HL-60/S4 treated with phorbol 12-myristate 13-acetate at 8.2 ng/mL for 4 days and 3 days (cell line): Measurements from ENCODE around the gene NFE2L1.
"Not testable (repeated sequence)": the region's sequence is repeated elsewhere in the genome, so short reads cannot be mapped to it uniquely, and the experiment has no call there.

Experiments used
- in situ Hi-C: fragments of 300-500 bp; cut with MboI; formaldehyde crosslinking; loops from 2 replicates; pipeline ENCODE4 v1.15.0; 2022; ENCODE audit warnings: low sequenced_read_pairs

NFE2L1 gene

DNA sequence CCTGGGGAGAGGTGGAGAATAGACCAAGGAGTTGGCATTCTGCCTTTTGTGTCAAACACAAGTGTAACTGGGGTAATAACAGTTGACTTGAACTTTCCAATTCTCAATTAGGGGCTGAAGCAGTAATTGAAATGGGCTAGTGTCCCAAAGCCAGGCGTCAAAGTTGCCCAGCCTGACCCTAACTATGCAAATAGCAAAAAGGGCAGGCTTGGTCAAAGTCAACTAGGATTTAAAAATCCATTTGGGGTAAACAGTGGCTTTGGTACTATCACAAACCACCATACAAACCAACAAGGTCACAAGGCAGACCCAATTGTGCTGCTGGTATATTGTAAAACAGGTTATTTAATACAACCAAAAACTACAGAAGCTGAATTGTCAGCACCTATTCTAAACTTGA is 18.0 kb downstream of the NFE2L1 start:
- in situ Hi-C loops: no loop called here

DNA sequence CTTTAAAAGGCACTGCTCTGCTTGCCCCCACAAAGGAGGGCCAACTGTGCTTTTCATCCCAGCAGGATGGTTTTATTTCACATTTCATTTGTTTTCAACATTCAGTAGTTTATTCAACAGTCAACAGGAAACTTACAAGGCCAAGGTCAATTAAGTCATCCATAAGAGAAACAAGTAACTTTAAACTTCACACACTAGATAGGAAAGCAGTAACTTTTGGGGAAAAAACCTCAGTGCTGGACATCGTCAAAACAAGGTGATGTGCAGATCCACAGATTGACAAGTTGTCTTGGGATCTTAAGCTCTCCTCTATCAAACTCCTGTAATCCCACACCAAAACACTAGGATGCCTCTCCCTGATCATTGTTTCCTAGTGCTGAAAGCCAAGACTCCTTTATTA is 18.5 kb downstream of the NFE2L1 start:
- in situ Hi-C loops: no loop called here

DNA sequence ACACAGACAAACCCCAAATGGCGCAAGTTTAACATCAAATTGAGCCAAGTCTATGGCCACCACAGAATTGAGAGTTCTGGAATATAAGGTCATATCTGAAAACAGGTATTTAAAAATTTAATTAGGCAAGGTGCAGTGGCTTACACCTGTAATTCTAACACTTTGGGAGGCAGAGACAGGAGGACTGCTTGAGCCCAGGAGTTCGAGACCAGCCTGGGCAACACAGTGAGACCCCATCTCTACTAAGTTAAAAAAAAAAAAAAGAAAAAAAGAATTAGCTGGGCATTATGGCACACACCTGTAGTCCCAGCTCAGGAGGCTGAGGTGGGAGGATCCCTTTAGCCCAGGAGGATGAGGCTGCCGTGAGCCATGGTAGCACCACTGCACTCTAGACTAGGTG is 19.1 kb downstream of the NFE2L1 start:
- in situ Hi-C loops: no loop called here

DNA sequence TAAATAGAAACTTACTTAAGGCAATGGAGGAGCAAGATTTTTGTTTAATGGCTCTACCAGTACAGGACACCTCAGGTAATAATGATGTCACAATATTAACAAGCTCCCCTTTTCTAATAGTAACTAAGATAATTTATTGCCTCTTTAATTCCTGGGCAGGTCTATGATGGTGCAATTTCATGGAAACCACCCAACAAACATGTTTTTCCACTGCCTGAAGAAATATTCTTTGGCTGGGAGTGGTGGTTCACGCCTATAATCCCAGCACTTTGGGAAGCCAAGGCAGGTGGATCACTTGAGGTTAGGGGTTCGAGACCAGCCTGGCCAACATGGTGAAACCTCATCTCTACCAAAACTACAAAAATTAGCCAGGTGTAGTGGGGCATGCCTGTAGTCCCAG is 19.6 kb downstream of the NFE2L1 start:
- in situ Hi-C loops: not testable (repeated sequence)

DNA sequence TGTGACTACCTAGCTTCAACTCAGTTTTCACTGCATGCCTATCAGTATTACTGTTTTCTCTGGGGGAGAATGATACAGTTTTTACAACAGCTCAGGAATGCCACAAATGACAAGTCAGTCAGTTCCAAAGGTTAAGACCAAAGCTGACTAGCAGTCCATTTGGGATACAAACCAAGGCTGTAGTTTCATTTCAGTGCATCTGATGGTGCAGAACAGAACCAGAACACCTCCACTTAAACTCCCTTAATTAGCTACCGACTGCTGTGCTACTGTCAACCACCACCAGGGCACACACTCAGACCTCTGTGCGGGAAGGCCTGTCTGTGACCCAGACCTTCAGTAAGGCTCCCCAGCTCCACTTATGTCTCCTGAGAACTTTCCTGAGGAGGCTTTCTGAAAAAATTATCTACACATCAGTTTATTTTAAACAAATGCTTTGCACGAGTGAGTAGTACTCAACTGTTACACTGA is 20.4 kb downstream of the NFE2L1 start:
- in situ Hi-C loops: no loop called here

DNA sequence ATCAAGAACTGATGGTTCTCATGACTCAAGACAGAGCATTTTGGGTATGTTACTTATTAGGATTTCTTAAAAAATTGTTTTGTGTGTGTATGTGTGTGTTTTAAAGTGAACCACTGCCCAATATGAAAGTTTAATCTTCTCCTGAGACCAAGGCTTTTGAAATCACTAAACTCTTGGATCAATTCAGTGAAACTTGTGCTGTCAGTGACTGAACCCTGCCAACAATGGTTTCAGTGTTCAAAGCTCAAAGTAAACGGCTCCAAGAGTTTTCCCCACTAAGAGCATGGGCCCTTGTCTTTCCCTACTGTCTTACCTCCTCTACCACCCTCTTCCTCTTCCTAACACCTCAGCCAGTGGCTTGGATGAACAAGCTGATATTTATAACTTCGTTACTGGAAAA is 22.0 kb downstream of the NFE2L1 start:
- in situ Hi-C loops: loop anchor here (10.0 kb wide), 1 partner anchor 45 kb away; no protein-coding TSS in a partner anchor

DNA sequence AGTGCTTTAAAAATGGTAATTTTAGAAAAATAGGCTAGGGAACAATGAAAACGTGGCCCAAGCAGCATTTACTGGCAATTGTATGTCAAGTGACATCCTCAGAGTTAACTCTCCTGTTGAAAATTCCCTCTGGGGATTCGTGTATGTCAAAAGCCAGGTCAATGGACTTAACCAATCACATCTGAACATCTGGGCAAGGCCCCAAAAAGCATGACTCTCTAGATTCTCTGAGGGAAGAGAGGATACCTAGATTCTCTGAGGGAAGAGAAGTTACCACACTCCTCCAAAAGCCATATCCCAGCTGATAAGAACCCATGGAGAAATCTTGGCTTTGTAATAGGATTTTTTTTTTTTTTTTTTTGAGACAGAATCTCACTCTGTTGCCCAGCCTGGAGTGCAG is 23.5 kb downstream of the NFE2L1 start:
- in situ Hi-C loops: loop anchor here (10.0 kb wide), 1 partner anchor 47 kb away; no protein-coding TSS in a partner anchor

DNA sequence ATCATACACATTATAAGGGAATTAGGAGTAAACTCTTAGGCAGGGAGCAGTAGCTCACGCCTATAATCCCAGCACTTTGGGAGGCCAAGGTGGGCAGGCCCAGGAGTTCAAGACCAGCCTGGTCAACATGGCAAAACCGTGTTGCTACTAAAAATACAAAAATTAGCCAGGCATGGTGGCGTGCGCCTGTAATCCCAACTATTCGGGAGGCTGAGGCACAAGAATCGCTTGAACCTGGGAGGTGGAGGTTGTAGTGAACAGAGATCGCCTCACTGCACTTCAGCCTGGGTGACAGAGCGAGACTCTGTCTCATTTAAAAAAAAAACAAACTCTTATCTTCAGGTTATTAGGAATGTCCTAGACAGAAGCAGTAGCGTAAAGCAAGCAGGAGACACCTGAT is 24.7 kb downstream of the NFE2L1 start:
- in situ Hi-C loops: loop anchor here (10.0 kb wide), 1 partner anchor 48 kb away; no protein-coding TSS in a partner anchor

DNA sequence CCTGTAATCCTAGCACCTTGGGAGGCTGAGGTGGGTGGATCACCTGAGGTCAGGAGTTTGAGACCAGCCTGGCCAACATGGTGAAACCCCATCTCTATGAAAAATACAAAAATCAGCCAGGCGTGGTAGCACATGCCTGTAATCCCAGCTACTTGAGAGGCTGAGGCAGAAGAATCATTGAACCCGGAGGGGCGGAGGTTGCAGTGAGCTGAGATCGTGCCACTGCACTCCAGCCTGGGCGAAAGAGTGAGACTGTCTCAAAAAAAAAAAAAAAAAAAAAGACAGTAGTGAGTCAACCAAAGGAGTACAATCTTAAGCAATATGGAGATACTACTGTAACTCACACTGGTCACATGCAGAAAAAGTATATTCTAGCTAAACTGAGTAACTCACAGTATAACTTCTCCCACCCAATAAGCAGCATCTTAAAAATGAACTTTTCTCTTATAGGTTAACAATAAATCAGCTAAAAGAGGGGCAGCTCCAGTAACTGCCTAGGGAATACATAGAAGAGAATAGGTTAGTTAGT is 25.5 kb downstream of the NFE2L1 start:
- in situ Hi-C loops: loop anchor here (10.0 kb wide), 1 partner anchor 49 kb away; no protein-coding TSS in a partner anchor

DNA sequence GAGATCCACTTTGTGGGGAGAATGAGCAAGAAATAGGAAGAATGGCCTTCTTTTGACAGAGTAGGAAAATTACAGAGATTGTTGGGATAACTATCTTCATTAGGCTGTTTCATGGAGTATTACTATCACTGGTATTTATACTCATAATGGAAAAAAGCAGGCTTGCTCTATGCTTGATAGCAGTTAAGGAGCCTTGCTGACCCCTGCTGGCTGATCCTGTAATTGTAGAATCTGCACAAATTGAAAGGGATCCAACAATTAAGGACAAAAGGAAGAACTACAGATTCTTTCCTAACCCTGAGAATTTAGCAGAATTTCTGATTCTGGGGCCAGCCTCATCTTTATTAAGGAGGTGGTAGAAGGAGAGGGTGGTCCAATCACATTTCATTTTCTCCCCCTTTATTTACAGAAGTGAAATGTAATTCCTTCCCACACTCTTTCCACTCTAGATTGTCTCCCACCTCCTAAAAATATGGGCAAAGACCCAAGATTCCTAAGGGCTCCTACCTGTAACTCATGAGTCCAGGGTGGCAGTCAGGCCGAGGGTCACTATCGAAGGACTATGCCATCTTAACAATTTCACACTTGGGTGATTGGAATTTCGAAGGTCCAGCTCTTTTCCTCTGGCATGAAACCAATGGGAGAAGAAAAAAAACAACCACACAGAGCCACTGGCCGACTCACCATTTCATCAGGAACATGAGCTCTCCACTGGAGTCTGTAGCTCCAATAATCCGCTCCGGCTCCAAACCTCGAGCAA is 26.3 kb downstream of the NFE2L1 start:
- in situ Hi-C loops: loop anchor here (10.0 kb wide), 1 partner anchor 50 kb away; no protein-coding TSS in a partner anchor

DNA sequence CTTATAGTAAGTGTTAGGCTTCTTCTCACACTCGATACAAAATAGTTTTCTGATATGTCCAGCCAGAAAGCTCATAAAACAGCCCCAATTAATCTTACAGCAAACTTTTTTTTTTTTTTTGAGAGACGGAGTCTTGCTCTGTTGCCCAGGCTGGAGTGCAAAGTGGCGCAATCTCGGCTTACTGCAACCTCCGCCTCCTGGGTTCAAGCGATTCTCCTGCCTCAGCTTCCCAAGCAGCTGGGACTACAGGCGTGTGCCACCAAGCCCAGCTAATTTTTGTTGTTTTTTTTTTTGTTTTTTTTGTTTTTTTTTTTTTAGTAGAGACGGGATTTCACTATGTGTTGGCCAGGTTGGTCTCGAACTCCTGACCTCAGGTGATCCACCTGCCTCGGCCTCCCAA is 29.0 kb downstream of the NFE2L1 start:
- in situ Hi-C loops: loop anchor here (10.0 kb wide), 1 partner anchor 52 kb away; no protein-coding TSS in a partner anchor

DNA sequence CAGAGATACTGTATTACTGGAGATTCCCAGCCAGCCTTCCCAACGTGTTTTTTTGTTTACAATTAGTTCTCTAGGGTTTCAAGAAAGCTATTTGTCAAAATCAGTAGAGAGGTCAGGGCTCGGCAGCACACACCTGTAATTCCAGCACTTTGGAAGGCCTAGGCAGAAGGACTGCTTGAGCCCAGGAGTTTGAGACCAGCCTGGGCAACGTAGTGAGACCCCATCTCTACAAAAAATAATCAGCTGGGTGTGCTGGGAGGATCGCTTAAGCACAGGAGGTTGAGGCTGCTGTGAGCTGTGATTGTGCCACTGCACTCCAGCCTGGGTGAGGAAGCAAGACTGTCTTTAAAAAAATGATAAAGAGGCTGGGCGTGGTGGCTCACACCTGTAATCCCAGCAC is 33.7 kb downstream of the NFE2L1 start:
- in situ Hi-C loops: no loop called here

DNA sequence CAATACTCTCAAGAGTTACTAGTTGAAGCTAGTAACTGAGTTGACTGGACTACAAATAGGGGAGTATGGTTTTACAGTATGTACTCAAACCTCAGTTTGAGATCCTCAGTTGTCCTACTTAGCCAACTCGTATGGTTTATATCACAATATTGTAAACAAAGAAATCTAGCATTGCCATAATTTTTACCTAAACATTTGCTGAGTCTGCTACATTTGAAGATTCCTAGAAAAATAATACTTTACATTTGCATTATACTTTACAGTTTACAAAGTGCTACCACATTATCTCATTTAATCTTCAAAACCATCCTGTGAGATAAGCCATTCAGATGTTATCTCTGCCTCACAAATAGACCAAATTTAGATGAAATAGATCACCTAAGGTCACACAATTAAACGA is 36.8 kb downstream of the NFE2L1 start:
- in situ Hi-C loops: no loop called here

DNA sequence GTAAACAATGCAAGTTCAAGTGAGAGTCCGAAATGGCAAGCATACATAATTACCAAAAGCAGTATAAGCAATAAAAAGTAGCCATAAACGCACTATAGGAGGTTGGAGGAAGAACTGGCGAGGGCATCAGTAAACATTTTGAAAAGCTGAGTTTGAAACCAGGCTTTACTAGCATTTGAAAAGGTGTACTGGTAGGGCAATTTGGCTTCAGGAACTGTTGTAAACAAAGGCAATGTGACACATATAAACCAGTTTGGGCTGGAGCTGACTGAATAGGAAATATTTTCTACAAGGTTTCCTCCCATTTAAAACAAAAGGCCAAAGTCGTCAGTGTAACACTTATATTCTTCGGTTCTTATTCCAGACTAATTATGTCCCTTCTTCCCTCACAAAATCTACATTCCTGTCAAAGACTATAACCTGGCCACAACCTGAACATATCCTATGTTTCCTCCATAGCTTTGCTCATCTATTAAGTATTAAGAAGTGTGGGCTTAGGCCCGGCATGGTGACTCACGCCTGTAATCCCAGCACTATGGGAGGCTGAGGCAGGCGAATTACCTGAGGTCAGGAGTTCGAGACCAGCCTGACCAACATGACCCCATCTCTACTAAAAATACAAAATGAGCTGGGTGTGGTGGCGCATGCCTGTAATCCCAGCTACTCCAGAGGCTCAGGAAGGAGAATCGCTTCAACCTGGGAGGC is 45.3 kb downstream of the NFE2L1 start:
- in situ Hi-C loops: no loop called here

DNA sequence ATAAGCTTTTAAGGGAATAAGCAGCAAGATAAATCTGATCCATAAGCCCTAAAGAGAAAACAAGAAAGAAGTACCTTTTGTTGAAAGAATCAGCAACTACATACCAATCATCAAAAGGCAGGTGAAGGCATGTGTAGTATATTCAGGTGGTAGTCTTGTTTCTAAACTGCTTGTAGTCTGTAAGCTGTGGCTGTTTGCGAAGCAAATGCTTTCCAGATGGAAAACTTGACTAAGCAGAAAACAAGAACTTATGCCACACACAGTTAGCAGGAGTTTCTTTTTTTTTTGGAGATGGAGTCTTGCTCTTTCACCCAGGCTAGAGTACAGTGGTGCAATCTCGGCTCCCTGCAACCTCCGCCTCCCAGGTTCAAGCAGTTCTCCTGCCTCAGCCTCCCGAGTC is 47.5 kb downstream of the NFE2L1 start:
- in situ Hi-C loops: no loop called here

DNA sequence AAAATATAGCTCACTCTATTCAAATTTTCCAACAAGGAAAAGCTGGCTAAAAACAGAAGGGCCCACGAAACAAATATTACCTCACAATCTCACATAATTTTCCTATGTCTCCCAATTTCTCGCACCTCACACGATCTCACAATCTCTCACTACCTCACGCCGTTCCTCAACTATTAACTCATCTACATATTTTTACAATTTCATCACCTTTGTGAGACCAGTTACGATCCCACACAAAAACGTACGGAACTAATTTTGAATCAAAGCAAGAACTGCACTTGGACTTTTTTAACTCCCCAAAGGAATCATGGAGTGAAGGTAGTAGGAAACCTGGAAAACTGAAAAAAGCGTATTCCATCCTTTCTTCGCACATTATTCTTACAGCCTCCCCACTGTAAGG is 52.0 kb downstream of the NFE2L1 start:
- in situ Hi-C loops: no loop called here

DNA sequence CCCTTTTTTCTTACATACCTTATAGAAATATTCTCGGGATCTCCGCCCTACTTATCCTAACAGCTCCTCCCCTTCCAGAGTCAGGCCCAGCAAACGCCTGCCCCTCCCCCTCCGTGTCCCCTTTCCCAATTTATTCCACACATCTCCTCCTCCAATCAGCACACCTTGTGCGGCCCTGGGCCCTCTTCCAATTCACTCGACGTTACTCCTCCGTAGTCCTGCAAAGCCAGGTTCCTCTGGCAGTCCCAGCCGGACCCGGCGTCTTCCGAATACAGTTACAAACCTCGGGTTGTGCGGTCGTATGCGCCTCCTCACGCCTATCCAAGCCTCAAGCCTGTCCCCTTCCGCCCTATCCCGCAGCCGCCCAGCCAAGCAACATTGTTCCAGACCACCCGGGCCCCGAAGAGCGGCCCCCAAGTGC is 52.4 kb downstream of the NFE2L1 start:
- in situ Hi-C loops: no loop called here

DNA sequence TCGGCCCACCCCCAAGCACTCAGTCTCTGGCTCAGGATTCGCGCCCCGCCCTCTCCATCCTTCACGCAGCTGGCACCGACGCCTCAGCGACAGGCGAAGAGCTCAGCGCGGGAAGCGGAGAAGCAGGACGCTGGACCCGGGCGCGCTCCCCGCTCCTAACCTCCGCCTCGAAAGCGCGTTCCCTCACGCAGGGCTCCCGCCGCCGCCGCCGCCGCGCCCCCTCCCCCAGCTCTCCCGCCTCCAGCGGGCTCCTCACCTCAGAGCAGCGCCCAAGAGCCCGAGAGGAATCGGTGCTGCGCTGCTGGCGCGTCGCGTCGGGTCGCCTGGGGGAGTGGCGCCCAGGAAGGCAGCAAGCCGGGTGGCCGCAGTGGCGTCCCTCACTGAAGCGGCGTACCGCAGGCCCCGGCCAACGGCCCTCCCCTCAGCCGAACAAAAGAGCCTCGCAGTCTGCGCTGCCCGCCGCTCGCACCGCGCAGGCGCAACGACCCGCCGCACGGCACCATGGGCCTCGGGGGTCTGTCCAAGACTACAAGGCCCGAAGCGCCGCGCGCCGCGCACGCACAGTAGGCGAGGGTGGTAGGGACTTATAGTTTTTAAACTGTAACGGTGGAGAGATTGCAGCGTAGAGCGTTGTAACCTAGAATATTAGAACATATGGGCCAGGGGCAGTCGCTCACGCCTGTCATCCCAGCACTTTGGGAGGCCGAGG is 53.0 kb downstream of the NFE2L1 start, which contains the start of gene CBX1:
CBX1 (minus strand) TSS at position 467 of the 709 bp plus-strand sequence. CDS start 24,474 bp downstream, outside the sequence.
- in situ Hi-C loops: no loop called here

DNA sequence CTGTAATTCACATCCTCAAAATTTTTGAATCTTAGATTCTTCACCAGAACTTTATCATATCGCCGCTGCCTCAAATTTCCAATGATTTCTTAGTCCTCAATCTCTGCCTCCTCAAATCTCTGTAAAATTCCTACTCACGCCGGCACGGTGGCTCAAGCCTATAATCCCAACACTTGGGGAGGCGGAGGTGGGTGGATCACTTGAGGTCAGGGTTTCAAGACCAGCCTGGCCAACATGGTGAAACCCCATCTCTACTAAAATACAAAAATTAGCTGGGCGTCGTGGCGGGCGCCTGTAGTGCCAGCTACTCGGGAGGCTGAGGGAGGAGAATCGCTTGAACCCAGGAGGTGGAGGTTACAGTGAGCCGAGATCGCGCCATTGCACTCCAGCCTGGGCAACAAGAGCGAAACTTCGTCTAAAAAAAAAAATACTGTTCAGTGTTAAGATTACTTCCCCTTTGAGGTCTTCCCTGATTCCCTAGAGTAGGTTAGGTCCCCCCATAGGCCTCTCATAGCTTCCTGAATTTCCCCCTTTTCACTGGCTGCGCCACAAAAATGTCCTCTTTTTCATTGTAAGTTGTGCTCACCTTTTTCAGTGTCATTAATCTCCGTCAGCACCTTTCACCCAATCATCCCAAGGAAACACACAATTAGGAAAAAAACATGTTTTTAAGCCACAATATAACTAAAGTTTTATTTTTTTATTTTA is 54.0 kb downstream of the NFE2L1 start:
- in situ Hi-C loops: no loop called here
